HepG2 (cell line): ENCODE results near the gene WDR18. TPM values are rescaled to one million over a fixed set of nuclear protein-coding genes. Genes with fewer than 3 reads are reported as not detected.

Experiments
- ATF5 ChIP-seq: sonication (generic); formaldehyde crosslinking; IDR thresholded peaks from 2 replicates; pipeline ENCODE4 v1.4.0; 2020; ENCODE audit warnings: mild to moderate bottlenecking, low read depth, missing genetic modification reagents
- CREM ChIP-seq, 2 experiments: sonication (generic) in 1 of 2; formaldehyde crosslinking in 1 of 2; IDR thresholded peaks; 2 replicates each; pipeline versions ENCODE4 v1.4.0 to v1.6.1; 2016 to 2020; ENCODE audit warnings: antibody characterized with exemption in 1 of 2, mild to moderate bottlenecking in 1 of 2, missing genetic modification reagents in 1 of 2
- DDIT3 ChIP-seq: sonication (generic); formaldehyde crosslinking; IDR thresholded peaks from 2 replicates; pipeline ENCODE4 v1.4.0; 2020; ENCODE audit warnings: mild to moderate bottlenecking, missing genetic modification reagents
- DZIP1 ChIP-seq: sonication (generic); formaldehyde crosslinking; IDR thresholded peaks from 2 replicates; pipeline ENCODE4 v1.5.0; 2020; ENCODE audit warnings: mild to moderate bottlenecking, missing genetic modification reagents
- GATAD1 ChIP-seq: IDR thresholded peaks from 2 replicates; pipeline ENCODE4 v1.6.1; 2016; ENCODE audit warnings: missing genetic modification reagents, missing compliant biosample characterization
- HNRNPK ChIP-seq: fragments of 200-400 bp; formaldehyde crosslinking; IDR thresholded peaks from 2 replicates; pipeline ENCODE4 v1.6.1; 2018; ENCODE audit warnings: low read length, low read depth, moderate library complexity, mild to moderate bottlenecking; ENCODE audit not compliant: poor library complexity, severe bottlenecking
- PBX2 ChIP-seq: IDR thresholded peaks from 2 replicates; pipeline ENCODE4 v1.6.1; 2016; ENCODE audit warnings: control low read depth
- SETDB1 ChIP-seq: sonication (generic); formaldehyde crosslinking; IDR thresholded peaks from 2 replicates; pipeline ENCODE4 v1.5.1; 2020; ENCODE audit warnings: missing genetic modification reagents, mild to moderate bottlenecking, borderline replicate concordance
- THAP9 ChIP-seq: sonication (generic); formaldehyde crosslinking; IDR thresholded peaks from 2 replicates; pipeline ENCODE4; 2020; ENCODE audit warnings: missing genetic modification reagents, mild to moderate bottlenecking, borderline replicate concordance
- THYN1 ChIP-seq: sonication (generic); formaldehyde crosslinking; IDR thresholded peaks from 2 replicates; pipeline ENCODE4 v1.8.1; 2023; ENCODE audit warnings: low read depth, mild to moderate bottlenecking, moderate library complexity, missing genetic modification reagents, borderline replicate concordance
- UBTF ChIP-seq: sonication (generic); formaldehyde crosslinking; IDR thresholded peaks from 2 replicates; pipeline ENCODE4 v1.4.0; 2020; ENCODE audit warnings: mild to moderate bottlenecking, missing genetic modification reagents
- ZNF12 ChIP-seq: sonication (generic); formaldehyde crosslinking; IDR thresholded peaks from 2 replicates; pipeline ENCODE4 v1.5.0; 2020; ENCODE audit warnings: missing genetic modification reagents
- ZNF3 ChIP-seq: IDR thresholded peaks from 2 replicates; pipeline ENCODE4 v1.7.0; 2017; ENCODE audit warnings: inconsistent platforms
- ZNF441 ChIP-seq: sonication (generic); formaldehyde crosslinking; IDR thresholded peaks from 2 replicates; pipeline ENCODE4 v1.7.0; 2021; ENCODE audit warnings: missing genetic modification reagents, borderline replicate concordance
- ZNF75D ChIP-seq: sonication (generic); formaldehyde crosslinking; IDR thresholded peaks from 2 replicates; pipeline ENCODE4 v1.8.1; 2023; ENCODE audit warnings: missing genetic modification reagents, mild to moderate bottlenecking, borderline replicate concordance
- ZSCAN21 ChIP-seq: sonication (generic); formaldehyde crosslinking; IDR thresholded peaks from 2 replicates; pipeline ENCODE4 v1.8.0; 2022; ENCODE audit warnings: mild to moderate bottlenecking, missing genetic modification reagents, moderate library complexity, borderline replicate concordance
- polyA plus RNA-seq, 8 experiments: library from polyadenylated mRNA; depleted of rRNA in 3 of 8; stranded (reverse) in 7 of 8; unstranded in 1 of 8; fragments of >200 nt; fragmentation: Illumina TruSeq in 4 of 8; extraction: Trizol in 4 of 8; gene quantifications; 2 replicates each; pipeline versions ENCODE4 v1.2.1 to v1.2.3, GENCODE V29; 2011 to 2016; ENCODE audit warnings: low read depth in 4 of 8, missing spikeins in 1 of 8, mixed read lengths in 1 of 8; ENCODE audit not compliant: insufficient read depth in 1 of 8
- total RNA-seq, 5 experiments: library from RNA; depleted of rRNA; stranded (reverse); fragments of >200 nt; fragmentation: Illumina TruSeq; extraction: Trizol; gene quantifications; 2 replicates each; pipeline ENCODE4 v1.2.3, GENCODE V29; 2016; ENCODE audit warnings: low read depth in 1 of 5

Gene WDR18
- total and polyA plus RNA-seq, 2 of the 13 experiments (the other 11 are each of a cell fraction or from before 2014, with no cell fraction given): 36.4 to 47.6 TPM

- TF ChIP-seq THAP9 (peak; percentile 69; the same call in 1 of the 2 replicates), ZSCAN21 (CRISPR knock-in tag) (0 out of 2 replicates have a peak, but pooled peaks have one; percentile 61), UBTF (CRISPR knock-in tag) (peak; percentile 82), ZNF441 (no peak; the same call in 1 of the 2 replicates), DZIP1 (CRISPR knock-in tag) (no peak), ZNF75D (CRISPR knock-in tag) (no peak), GATAD1 (CRISPR knock-in tag) (peak; percentile 75), ATF5 (no peak), HNRNPK (peak; percentile 60), ZNF3 (no peak), THYN1 (CRISPR knock-in tag) (no peak), ZNF12 (CRISPR knock-in tag) (no peak), SETDB1 (no peak), CREM (IDR thresholded peaks at IDR 0.05) (peak; percentile 92), CREM (CRISPR knock-in tag; IDR thresholded peaks at IDR 0.05) (no peak), PBX2 (CRISPR knock-in tag) (no peak), DDIT3 (CRISPR knock-in tag) (no peak)
These were observed 31.3 kb upstream of the WDR18 start (continued) for GRCh38 chr19:952680-953444.
